BE2C (cell line): ENCODE measurements around the gene ROBO4. TPM values are rescaled to one million over a fixed set of nuclear protein-coding genes. Genes with fewer than 3 reads are reported as not detected.

Experiments used
- DNase-seq: peaks from one replicate; pipeline ENCODE4 v3.0.0-alpha.2; 2020
- H3K27me3 ChIP-seq: fragments of 250-450 bp; sonication (Bioruptor Pico); 2 replicates; pipeline ENCODE4 v1.5.1; 2020; ENCODE audit warnings: mild to moderate bottlenecking
- H3K36me3 ChIP-seq: fragments of 250-450 bp; sonication (Bioruptor Pico); 2 replicates; pipeline ENCODE4 v1.5.1; 2020; ENCODE audit warnings: mild to moderate bottlenecking
- H3K4me1 ChIP-seq: fragments of 250-450 bp; sonication (Bioruptor Pico); 2 replicates; pipeline ENCODE4 v1.5.1; 2020
- H3K4me3 ChIP-seq: 2 replicates; pipeline ENCODE4 v1.5.1; 2011; ENCODE audit warnings: low read depth, low read length
- H3K9me3 ChIP-seq: fragments of 250-450 bp; sonication (Bioruptor Pico); 2 replicates; pipeline ENCODE4 v1.5.1; 2020
- polyA plus RNA-seq: library from polyadenylated mRNA; unstranded; fragments of >200 nt; gene quantifications from one replicate; pipeline ENCODE4 v1.2.1, GENCODE V29; 2012; ENCODE audit warnings: low read depth, missing spikeins; ENCODE audit not compliant: insufficient read length, insufficient read depth
- TF ChIP-seq, protein P1 (sequence below): IDR thresholded peaks from 2 replicates; pipeline ENCODE4 v1.5.1; 2012; ENCODE audit warnings: mild to moderate bottlenecking, low read depth, low read length

The ROBO4 gene
- not detected for polyA plus RNA-seq

DNA sequence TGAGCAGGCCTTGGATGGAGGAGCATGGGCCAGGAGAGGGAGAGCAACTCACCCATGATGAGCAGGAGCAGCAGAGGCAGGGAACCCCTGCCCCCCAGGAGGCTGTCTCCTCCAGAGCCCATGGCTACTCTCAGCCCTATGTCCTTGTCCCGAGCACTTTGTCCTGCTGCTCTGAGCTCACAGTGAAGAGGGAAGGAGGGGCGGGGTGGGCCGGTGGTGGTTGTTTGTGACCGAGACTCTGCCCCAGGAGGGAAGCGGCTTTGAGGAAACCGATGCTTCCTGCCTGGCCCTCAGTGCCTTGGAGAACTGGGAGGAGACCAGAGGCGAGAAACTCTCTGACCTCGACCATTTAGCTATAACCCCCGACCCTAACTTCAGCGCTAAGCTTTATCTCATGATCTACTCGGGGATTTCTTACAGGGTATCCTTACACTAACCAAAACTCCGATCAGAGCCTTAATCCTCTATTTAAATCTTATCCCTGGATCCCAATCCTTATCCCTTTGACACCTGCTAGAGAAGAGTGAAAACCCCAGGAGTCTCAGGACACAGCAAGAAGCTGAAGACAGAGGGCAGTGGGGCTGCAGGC is at the start of gene ROBO4:
Gene ROBO4, minus strand, starts transcription at position 192 of the 589 bp plus-strand sequence. Its CDS starts 70 bp downstream, at position 122.
- Histone ChIP-seq H3K4me3 (no peak within 1 kb of the TSS), H3K9me3 (no peaks in the 10 kb centered on the region), H3K4me1 (no peaks in the 10 kb centered on the region), H3K36me3 (no peaks in the 10 kb centered on the region), H3K27me3 (peaks cover 22% of the 10 kb centered on the region)
- TF ChIP-seq, protein P1, sequence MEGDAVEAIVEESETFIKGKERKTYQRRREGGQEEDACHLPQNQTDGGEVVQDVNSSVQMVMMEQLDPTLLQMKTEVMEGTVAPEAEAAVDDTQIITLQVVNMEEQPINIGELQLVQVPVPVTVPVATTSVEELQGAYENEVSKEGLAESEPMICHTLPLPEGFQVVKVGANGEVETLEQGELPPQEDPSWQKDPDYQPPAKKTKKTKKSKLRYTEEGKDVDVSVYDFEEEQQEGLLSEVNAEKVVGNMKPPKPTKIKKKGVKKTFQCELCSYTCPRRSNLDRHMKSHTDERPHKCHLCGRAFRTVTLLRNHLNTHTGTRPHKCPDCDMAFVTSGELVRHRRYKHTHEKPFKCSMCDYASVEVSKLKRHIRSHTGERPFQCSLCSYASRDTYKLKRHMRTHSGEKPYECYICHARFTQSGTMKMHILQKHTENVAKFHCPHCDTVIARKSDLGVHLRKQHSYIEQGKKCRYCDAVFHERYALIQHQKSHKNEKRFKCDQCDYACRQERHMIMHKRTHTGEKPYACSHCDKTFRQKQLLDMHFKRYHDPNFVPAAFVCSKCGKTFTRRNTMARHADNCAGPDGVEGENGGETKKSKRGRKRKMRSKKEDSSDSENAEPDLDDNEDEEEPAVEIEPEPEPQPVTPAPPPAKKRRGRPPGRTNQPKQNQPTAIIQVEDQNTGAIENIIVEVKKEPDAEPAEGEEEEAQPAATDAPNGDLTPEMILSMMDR, result no peak
- no peak for DNase-seq

DNA sequence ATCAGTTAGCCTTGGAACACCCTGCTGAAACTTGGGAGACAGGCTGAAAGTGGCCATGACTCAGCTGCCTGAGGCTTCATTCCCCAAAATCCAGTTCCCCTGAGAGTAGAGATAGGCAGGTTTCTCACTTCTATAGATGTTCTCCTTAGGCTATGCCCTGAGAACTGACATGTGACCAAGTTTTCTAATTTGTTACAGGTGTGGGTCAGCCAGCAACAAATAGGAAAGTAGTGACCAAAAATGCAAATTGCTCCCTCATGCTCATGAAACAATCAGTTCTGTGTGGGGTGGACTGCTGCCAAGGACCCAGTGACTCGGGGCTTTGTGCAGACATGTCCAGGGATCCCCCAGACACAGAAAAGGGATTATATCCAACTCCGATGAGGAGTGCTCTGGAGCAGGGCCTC is 49.1 kb upstream of the ROBO4 start:
- peaks cover 22% of the 10 kb centered on the region for H3K27me3 ChIP-seq
- TF ChIP-seq, protein P1, result no peak
- no peaks in the 10 kb centered on the region for H3K36me3 ChIP-seq
- DNase-seq, result no peak
- no peaks in the 10 kb centered on the region for H3K9me3 ChIP-seq
- H3K4me3 ChIP-seq, result no peak overlapping the region
- H3K4me1 ChIP-seq, result no peaks in the 10 kb centered on the region

DNA sequence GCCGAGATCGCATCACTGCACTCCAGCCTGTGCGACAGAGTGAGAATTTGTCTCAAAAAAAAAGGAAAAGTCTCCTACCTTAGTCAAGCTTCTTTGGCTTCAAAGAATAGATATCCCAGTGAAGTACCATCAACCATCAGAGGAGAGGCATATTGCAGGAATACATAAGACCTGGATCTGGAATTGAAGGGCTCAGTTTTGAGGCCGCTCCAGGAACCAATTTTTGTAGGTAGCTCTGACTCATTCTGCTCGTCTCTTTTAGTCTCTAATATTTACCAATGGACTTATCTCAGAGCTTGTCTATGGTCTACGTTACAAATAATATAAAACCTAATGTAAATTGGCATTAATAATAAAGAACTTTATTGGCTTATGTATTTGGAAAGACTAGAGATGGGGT is 48.2 kb upstream of the ROBO4 start:
- Histone ChIP-seq H3K4me1 (no peaks in the 10 kb centered on the region), H3K4me3 (no peak overlapping the region), H3K36me3 (no peaks in the 10 kb centered on the region), H3K27me3 (peaks cover 22% of the 10 kb centered on the region), H3K9me3 (no peaks in the 10 kb centered on the region)
- no peak for DNase-seq
- TF ChIP-seq, protein P1, result no peak

DNA sequence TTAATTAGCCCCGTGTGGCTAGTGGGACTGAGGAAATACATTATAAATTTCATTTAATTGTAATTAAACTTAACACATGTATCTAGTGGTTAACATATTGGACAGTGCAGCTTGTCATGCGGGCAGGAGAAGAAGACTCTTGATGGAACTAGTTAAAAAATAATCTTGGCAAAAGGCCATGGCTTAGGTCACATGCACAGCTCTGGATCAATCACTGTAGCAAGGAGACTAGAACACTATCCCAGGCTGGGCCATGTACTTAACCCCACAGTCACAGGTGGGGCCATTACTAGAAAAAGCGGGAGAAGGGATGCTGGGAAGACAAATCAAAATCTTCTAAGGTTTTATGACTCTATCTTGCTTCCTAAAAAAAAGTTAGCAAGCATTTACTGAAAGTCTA is 46.9 kb upstream of the ROBO4 start:
- no peak for DNase-seq
- Histone ChIP-seq H3K4me1 (no peaks in the 10 kb centered on the region), H3K4me3 (no peak overlapping the region), H3K27me3 (peaks cover 24% of the 10 kb centered on the region), H3K9me3 (no peaks in the 10 kb centered on the region), H3K36me3 (no peaks in the 10 kb centered on the region)
- TF ChIP-seq, protein P1, result no peak

DNA sequence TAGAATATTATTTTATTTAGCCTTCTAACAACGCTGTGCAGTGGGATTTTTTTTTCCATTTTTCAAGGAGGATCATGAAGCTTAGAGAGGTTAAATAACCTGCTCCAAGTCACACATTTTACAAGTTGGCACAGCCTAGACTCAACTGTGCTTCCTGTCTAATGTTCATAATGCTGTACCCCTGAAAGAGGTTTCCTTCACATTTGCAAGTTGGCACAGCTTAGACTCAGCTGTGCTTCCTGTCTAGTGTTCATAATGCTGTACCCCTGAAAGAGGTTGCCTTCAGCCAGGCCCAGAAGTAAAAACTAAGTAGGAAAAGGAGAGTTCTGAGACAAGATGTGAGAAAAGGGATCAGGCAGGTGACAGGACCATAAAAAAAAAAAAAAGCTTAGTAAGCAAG is 46.1 kb upstream of the ROBO4 start:
- Histone ChIP-seq H3K4me3 (no peak overlapping the region), H3K9me3 (no peaks in the 10 kb centered on the region), H3K4me1 (no peaks in the 10 kb centered on the region), H3K27me3 (peaks cover 27% of the 10 kb centered on the region), H3K36me3 (no peaks in the 10 kb centered on the region)
- TF ChIP-seq, protein P1, result no peak
- no peak for DNase-seq

- Histone ChIP-seq H3K4me1 (no peaks in the 10 kb centered on the region), H3K9me3 (no peaks in the 10 kb centered on the region), H3K4me3 (no peak overlapping the region), H3K36me3 (no peaks in the 10 kb centered on the region), H3K27me3 (peaks cover 24% of the 10 kb centered on the region)
- TF ChIP-seq, protein P1, result no peak
- no peak for DNase-seq
Observed at GRCh38 chr11:124943254-124943616, 45.6 kb upstream of the ROBO4 start.
